Liver (tissue), 9 donors: ENCODE measurements around the gene ATP6V0E1. TPM values are rescaled to one million over a fixed set of nuclear protein-coding genes. Genes with fewer than 3 reads are reported as not detected.
A peak's percentile ranks its signal among the peaks of the same experiment; 100 is the strongest.

ENCODE experiments used
- DNase-seq: peaks from one replicate; pipeline ENCODE4 v3.0.0-alpha.2; 2017; ENCODE audit warnings: low spot score
- H3K27ac ChIP-seq, 2 donors: one replicate each; pipeline ENCODE4 v1.7.0; 2013; ENCODE audit warnings: inconsistent platforms in 2 of 2, low read length in 2 of 2, control low read depth in 1 of 2, low read depth in 1 of 2, mild to moderate bottlenecking in 1 of 2
- H3K27me3 ChIP-seq, 4 donors: one replicate each; pipeline versions ENCODE4 v1.6.1 to v1.7.0; 2013; ENCODE audit warnings: low read length in 3 of 4, inconsistent platforms in 1 of 4, mild to moderate bottlenecking in 1 of 4, moderate library complexity in 1 of 4; ENCODE audit not compliant: control insufficient read depth in 4 of 4, insufficient read depth in 4 of 4
- H3K36me3 ChIP-seq, 4 donors: one replicate each; pipeline versions ENCODE4 v1.6.1 to v1.7.0; 2013; ENCODE audit warnings: low read length in 3 of 4, mild to moderate bottlenecking in 3 of 4, low read depth in 1 of 4, moderate library complexity in 1 of 4; ENCODE audit not compliant: control insufficient read depth in 4 of 4, insufficient read depth in 3 of 4
- H3K4me1 ChIP-seq, 4 donors: one replicate each; pipeline versions ENCODE4 v1.6.1 to v1.7.0; 2013; ENCODE audit warnings: low read length in 3 of 4, mild to moderate bottlenecking in 3 of 4, moderate library complexity in 1 of 4; ENCODE audit not compliant: control insufficient read depth in 4 of 4, insufficient read depth in 4 of 4
- H3K4me3 ChIP-seq, 3 donors: one replicate each; pipeline versions ENCODE4 v1.6.1 to v1.7.0; 2013; ENCODE audit warnings: low read length in 3 of 3, control low read depth in 1 of 3, low read depth in 1 of 3, mild to moderate bottlenecking in 1 of 3
- H3K9ac ChIP-seq, 2 donors: one replicate each; pipeline ENCODE4 v1.7.0; 2013; ENCODE audit warnings: low read length in 2 of 2, mild to moderate bottlenecking in 2 of 2, moderate library complexity in 2 of 2, control low read depth in 1 of 2, low read depth in 1 of 2
- H3K9me3 ChIP-seq, 4 donors: one replicate each; pipeline versions ENCODE4 v1.6.1 to v1.7.0; 2013; ENCODE audit warnings: low read length in 3 of 4; ENCODE audit not compliant: control insufficient read depth in 4 of 4
- EGR1 ChIP-seq, 2 donors: IDR thresholded peaks; 2 replicates each; pipeline ENCODE4 v1.6.1; 2016 to 2018; ENCODE audit warnings: antibody characterized with exemption in 2 of 2, low read depth in 2 of 2
- FOXA1 ChIP-seq: IDR thresholded peaks from 2 replicates; pipeline ENCODE4 v1.6.1; 2016; ENCODE audit warnings: antibody characterized with exemption
- GABPA ChIP-seq, 2 donors: IDR thresholded peaks in 1 of 2; conservative IDR thresholded peaks in 1 of 2; 2 replicates each; pipeline ENCODE4 v1.6.1; 2016; ENCODE audit warnings: antibody characterized with exemption in 2 of 2, mild to moderate bottlenecking in 1 of 2, moderate library complexity in 1 of 2
- HNF4A ChIP-seq, 2 donors: conservative IDR thresholded peaks; 2 replicates each; pipeline ENCODE4 v1.6.1; 2016; ENCODE audit warnings: antibody characterized with exemption in 2 of 2, mild to moderate bottlenecking in 2 of 2
- HNF4G ChIP-seq: IDR thresholded peaks from 2 replicates; pipeline ENCODE4 v1.6.1; 2016; ENCODE audit warnings: antibody characterized with exemption
- JUND ChIP-seq, 2 donors: IDR thresholded peaks; 2 replicates each; pipeline ENCODE4 v1.6.1; 2016; ENCODE audit warnings: antibody characterized with exemption in 2 of 2
- NR2F2 ChIP-seq: IDR thresholded peaks from 2 replicates; pipeline ENCODE4 v1.6.1; 2016; ENCODE audit warnings: antibody characterized with exemption
- RAD21 ChIP-seq, 2 donors: IDR thresholded peaks; 2 replicates each; pipeline ENCODE4 v1.6.1; 2016; ENCODE audit warnings: antibody characterized with exemption in 2 of 2, mild to moderate bottlenecking in 2 of 2
- RXRA ChIP-seq, 2 donors: IDR thresholded peaks; 2 replicates each; pipeline ENCODE4 v1.6.1; 2017 to 2018; ENCODE audit warnings: antibody characterized with exemption in 2 of 2, mild to moderate bottlenecking in 1 of 2
- SP1 ChIP-seq: IDR thresholded peaks from 2 replicates; pipeline ENCODE4 v1.6.1; 2018; ENCODE audit warnings: antibody characterized with exemption, mild to moderate bottlenecking
- TAF1 ChIP-seq: conservative IDR thresholded peaks from 2 replicates; pipeline ENCODE4 v1.6.1; 2016; ENCODE audit warnings: antibody characterized with exemption, mild to moderate bottlenecking
- WGBS: extraction: QIAGEN DNeasy Blood & Tissue Kit; methylation state at CpG from one replicate; pipeline ENCODE4 v1.1.7; 2013; 5-methylcytosine and 5-hydroxymethylcytosine counted together
- polyA plus RNA-seq, 2 donors: library from polyadenylated mRNA; stranded (reverse) in 1 of 2; unstranded in 1 of 2; fragments of 200-250 nt in 1 of 2; fragments of >200 nt in 1 of 2; fragmentation: Nextera tagmentation in 1 of 2; extraction: Ambion mirVana in 1 of 2; gene quantifications; one replicate each; pipeline versions ENCODE4 v1.2.1 to v1.2.3, GENCODE V29; 2013 to 2015
- total RNA-seq, 2 donors: library from RNA; depleted of rRNA; stranded (reverse); fragments of >200 nt; gene quantifications; one replicate each; pipeline ENCODE4 v1.2.3, GENCODE V29; 2014
- TF ChIP-seq, protein P1 (sequence below): fragments of 150-350 bp; IDR thresholded peaks from 2 replicates; pipeline ENCODE4 v1.5.1; 2017; ENCODE audit warnings: improper control_type of control experiment, low read depth, low read length; ENCODE audit not compliant: missing input control
- TF ChIP-seq, protein P2 (sequence below): IDR thresholded peaks from 2 replicates; pipeline ENCODE4 v1.6.1; 2016; ENCODE audit warnings: antibody characterized with exemption
- TF ChIP-seq, protein P3 (sequence below): IDR thresholded peaks from 2 replicates; pipeline ENCODE4 v1.6.1; 2016; ENCODE audit warnings: antibody characterized with exemption, mild to moderate bottlenecking
- TF ChIP-seq, protein P4 (sequence below): IDR thresholded peaks from 2 replicates; pipeline ENCODE4 v1.6.1; 2016; ENCODE audit warnings: antibody characterized with exemption
- donor health status: healthy.
- donor health status: healthy.
- donor health status: healthy.
- donor health status: healthy.
- donor health status: healthy.

Gene ATP6V0E1
- total and polyA plus RNA-seq, 4 donors: 56.6 to 396 (median 111) TPM

DNA sequence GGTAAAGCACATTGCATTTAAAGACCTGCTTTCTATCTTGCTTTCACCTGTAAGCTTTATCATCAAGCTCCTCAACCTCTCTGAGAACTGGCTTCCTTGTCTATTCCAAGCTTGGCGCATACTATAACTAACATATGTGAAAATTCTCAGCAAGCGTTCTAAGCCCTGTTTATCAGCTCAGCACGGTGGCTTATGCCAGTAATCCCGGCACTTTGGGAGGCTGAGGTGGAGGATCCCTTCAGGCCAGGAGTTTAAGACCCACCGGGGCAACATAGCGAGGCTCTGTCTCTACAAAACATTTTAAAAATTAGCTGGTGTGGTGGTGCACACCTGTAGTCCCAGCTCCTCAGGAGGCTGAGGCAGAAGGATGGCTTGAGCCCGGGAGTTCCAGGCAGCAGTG is 1.6 kb upstream of the ATP6V0E1 start:
- Histone ChIP-seq H3K4me3 (no peak overlapping the region), H3K27ac (no peak overlapping the region), H3K9ac (no peak overlapping the region), H3K4me1 (peaks cover 0 to 14% (median 7%) of the 10 kb centered on the region in 4 donors), H3K36me3 (peaks cover 0 to 6% (median 2%) of the 10 kb centered on the region in 4 donors), H3K9me3 (no peaks in the 10 kb centered on the region), H3K27me3 (no peaks in the 10 kb centered on the region)
- DNase-seq: no peak
- 88% methylated on average over 7 of the region's 7 CpGs for WGBS
- TF ChIP-seq SP1: no peak
- no peak for TF ChIP-seq TAF1
- no peak for TF ChIP-seq JUND (IDR thresholded peaks at IDR 0.05)
- no peak for TF ChIP-seq HNF4G
- TF ChIP-seq, protein P1, sequence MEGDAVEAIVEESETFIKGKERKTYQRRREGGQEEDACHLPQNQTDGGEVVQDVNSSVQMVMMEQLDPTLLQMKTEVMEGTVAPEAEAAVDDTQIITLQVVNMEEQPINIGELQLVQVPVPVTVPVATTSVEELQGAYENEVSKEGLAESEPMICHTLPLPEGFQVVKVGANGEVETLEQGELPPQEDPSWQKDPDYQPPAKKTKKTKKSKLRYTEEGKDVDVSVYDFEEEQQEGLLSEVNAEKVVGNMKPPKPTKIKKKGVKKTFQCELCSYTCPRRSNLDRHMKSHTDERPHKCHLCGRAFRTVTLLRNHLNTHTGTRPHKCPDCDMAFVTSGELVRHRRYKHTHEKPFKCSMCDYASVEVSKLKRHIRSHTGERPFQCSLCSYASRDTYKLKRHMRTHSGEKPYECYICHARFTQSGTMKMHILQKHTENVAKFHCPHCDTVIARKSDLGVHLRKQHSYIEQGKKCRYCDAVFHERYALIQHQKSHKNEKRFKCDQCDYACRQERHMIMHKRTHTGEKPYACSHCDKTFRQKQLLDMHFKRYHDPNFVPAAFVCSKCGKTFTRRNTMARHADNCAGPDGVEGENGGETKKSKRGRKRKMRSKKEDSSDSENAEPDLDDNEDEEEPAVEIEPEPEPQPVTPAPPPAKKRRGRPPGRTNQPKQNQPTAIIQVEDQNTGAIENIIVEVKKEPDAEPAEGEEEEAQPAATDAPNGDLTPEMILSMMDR: no peak
- no peak for TF ChIP-seq EGR1 (IDR thresholded peaks at IDR 0.05; ENCODE audit: low read depth in 2 of 2)

DNA sequence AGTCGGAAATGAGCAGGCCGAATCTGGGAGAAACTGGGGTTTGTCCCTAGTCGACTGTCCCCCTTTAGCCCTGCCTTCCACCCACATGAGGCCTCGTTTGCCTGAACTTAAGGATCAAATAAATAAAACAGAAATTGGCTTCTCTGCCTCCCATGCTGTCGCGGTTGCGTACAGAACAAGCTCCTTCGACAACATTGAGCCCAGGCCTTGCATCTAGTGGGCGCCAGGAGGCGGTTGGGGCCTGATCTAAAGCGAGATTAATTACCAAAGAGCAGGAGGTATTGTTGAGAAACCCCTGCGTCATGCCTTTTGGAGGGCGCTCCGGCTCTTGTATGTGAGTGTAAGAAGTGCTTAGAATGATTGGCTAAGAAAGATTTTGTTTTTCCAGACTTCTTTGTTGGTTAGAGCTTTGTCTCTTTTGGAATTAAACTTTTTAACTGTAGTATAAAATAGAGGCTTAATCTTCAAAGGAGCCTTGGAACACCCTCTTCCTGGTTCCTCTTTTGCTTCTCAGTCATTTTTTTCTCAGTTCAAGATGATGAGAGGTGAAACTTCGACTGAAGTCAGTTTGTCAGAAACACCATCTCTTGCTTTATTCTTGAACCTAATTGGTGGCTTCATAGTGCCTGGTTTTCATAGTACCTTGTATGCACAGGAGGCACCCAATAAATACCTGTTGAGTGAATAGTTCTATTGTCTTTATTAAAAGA is 828 bp downstream of the ATP6V0E1 start:
- Histone ChIP-seq H3K36me3 (peaks cover 0 to 7% (median 3%) of the 10 kb centered on the region in 4 donors), H3K4me1 (peaks cover 0 to 14% (median 7%) of the 10 kb centered on the region in 4 donors), H3K9ac (peak overlapping the region; percentile 90 to 91), H3K4me3 (peak overlapping the region; percentile 71 to 99 (median 74)), H3K27ac (peak overlapping the region; percentile 85 to 92), H3K27me3 (no peaks in the 10 kb centered on the region), H3K9me3 (no peaks in the 10 kb centered on the region)
- peak; percentile 57 for DNase-seq
- TF ChIP-seq TAF1 (no peak), HNF4A (conservative IDR thresholded peaks at IDR 0.05) (peak in 1 of 2 donors; percentile 5), RXRA (IDR thresholded peaks at IDR 0.05) (no peak), RAD21 (IDR thresholded peaks at IDR 0.05) (peak; percentile 64 to 76)
- TF ChIP-seq, protein P1: peak; percentile 36
- 2% methylated on average over 15 of the region's 15 CpGs for WGBS

DNA sequence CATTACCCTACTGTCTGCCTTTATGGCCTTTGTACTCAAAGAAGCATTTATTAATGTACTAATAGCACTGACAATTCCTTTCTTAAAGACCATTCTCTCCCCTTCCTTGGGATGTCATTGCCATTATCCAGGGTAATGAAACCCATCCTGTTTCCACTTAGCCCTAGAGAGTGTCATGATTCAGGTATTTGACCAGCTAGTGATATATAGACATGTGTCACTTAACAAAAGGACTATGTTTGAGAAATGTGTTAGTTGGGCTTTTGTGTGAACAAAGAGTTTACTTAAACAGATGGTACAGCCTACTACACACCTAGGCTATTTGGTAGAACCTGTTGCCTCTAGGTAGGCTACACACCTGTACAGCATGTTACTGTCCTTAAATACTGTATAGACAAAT is 2.0 kb downstream of the ATP6V0E1 start:
- no peaks in the 10 kb centered on the region for H3K9me3 ChIP-seq
- no peak overlapping the region for H3K9ac ChIP-seq
- TF ChIP-seq, protein P2, sequence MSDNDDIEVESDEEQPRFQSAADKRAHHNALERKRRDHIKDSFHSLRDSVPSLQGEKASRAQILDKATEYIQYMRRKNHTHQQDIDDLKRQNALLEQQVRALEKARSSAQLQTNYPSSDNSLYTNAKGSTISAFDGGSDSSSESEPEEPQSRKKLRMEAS: no peak
- TF ChIP-seq HNF4A (conservative IDR thresholded peaks at IDR 0.05): no peak
- TF ChIP-seq, protein P3, sequence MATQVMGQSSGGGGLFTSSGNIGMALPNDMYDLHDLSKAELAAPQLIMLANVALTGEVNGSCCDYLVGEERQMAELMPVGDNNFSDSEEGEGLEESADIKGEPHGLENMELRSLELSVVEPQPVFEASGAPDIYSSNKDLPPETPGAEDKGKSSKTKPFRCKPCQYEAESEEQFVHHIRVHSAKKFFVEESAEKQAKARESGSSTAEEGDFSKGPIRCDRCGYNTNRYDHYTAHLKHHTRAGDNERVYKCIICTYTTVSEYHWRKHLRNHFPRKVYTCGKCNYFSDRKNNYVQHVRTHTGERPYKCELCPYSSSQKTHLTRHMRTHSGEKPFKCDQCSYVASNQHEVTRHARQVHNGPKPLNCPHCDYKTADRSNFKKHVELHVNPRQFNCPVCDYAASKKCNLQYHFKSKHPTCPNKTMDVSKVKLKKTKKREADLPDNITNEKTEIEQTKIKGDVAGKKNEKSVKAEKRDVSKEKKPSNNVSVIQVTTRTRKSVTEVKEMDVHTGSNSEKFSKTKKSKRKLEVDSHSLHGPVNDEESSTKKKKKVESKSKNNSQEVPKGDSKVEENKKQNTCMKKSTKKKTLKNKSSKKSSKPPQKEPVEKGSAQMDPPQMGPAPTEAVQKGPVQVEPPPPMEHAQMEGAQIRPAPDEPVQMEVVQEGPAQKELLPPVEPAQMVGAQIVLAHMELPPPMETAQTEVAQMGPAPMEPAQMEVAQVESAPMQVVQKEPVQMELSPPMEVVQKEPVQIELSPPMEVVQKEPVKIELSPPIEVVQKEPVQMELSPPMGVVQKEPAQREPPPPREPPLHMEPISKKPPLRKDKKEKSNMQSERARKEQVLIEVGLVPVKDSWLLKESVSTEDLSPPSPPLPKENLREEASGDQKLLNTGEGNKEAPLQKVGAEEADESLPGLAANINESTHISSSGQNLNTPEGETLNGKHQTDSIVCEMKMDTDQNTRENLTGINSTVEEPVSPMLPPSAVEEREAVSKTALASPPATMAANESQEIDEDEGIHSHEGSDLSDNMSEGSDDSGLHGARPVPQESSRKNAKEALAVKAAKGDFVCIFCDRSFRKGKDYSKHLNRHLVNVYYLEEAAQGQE: no peak
- no peak for TF ChIP-seq FOXA1
- TF ChIP-seq SP1: no peak
- no peak for TF ChIP-seq TAF1
- no peak for TF ChIP-seq EGR1 (IDR thresholded peaks at IDR 0.05; ENCODE audit: low read depth in 2 of 2)
- TF ChIP-seq, protein P4, sequence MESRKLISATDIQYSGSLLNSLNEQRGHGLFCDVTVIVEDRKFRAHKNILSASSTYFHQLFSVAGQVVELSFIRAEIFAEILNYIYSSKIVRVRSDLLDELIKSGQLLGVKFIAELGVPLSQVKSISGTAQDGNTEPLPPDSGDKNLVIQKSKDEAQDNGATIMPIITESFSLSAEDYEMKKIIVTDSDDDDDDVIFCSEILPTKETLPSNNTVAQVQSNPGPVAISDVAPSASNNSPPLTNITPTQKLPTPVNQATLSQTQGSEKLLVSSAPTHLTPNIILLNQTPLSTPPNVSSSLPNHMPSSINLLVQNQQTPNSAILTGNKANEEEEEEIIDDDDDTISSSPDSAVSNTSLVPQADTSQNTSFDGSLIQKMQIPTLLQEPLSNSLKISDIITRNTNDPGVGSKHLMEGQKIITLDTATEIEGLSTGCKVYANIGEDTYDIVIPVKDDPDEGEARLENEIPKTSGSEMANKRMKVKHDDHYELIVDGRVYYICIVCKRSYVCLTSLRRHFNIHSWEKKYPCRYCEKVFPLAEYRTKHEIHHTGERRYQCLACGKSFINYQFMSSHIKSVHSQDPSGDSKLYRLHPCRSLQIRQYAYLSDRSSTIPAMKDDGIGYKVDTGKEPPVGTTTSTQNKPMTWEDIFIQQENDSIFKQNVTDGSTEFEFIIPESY: no peak
- no peak for TF ChIP-seq GABPA (IDR thresholded peaks at IDR 0.05 in 1 of 2, conservative IDR thresholded peaks at IDR 0.05 in 1 of 2)
- TF ChIP-seq RXRA (IDR thresholded peaks at IDR 0.05): no peak
- no peak for TF ChIP-seq RAD21 (IDR thresholded peaks at IDR 0.05)
- no peak for TF ChIP-seq NR2F2
- no peak for TF ChIP-seq JUND (IDR thresholded peaks at IDR 0.05)
- no peak for TF ChIP-seq HNF4G
- H3K27me3 ChIP-seq: no peaks in the 10 kb centered on the region
- H3K36me3 ChIP-seq: peaks cover 0 to 7% (median 3%) of the 10 kb centered on the region in 4 donors
- H3K4me1 ChIP-seq: peaks cover 0 to 14% (median 7%) of the 10 kb centered on the region in 4 donors
- H3K27ac ChIP-seq: no peak overlapping the region
- DNase-seq: no peak
- H3K4me3 ChIP-seq: no peak overlapping the region
